Fibroblast of the aortic adventitia (primary cell): ENCODE measurements around the gene GPRIN2. TPM values are rescaled to one million over a fixed set of nuclear protein-coding genes. Genes with fewer than 3 reads are reported as not detected.
A peak's percentile ranks its signal among the peaks of the same experiment; 100 is the strongest.
"Not testable (repeated sequence)": the region's sequence is repeated elsewhere in the genome, so short reads cannot be mapped to it uniquely, and the experiment has no call there.

Experiments used
- DNase-seq: peaks from one replicate; pipeline ENCODE4 v3.0.0-alpha.2; 2010; ENCODE audit warnings: low read depth
- H3K4me3 ChIP-seq: 2 replicates; pipeline ENCODE4 v1.5.1; 2011; ENCODE audit warnings: low read depth, mild to moderate bottlenecking, control low read depth, low read length, moderate library complexity
- CTCF ChIP-seq: IDR thresholded peaks from 2 replicates; pipeline ENCODE4 v1.5.1; 2011; ENCODE audit warnings: mild to moderate bottlenecking, low read length, control low read depth, inconsistent platforms; ENCODE audit not compliant: insufficient read depth
- total RNA-seq: library from RNA; depleted of rRNA; stranded (reverse); fragments of >200 nt; gene quantifications from 2 replicates; pipeline ENCODE4 v1.2.3, GENCODE V29; 2012; ENCODE audit warnings: low replicate concordance

Gene GPRIN2
- total RNA-seq, 1 donor, result not detected

- TF ChIP-seq CTCF, result no peak
- DNase-seq, result no peak
- H3K4me3 ChIP-seq, result no peak overlapping the region
Measured at GRCh38 chr10:46536171-46536570, 20.3 kb downstream of the GPRIN2 start.

DNA sequence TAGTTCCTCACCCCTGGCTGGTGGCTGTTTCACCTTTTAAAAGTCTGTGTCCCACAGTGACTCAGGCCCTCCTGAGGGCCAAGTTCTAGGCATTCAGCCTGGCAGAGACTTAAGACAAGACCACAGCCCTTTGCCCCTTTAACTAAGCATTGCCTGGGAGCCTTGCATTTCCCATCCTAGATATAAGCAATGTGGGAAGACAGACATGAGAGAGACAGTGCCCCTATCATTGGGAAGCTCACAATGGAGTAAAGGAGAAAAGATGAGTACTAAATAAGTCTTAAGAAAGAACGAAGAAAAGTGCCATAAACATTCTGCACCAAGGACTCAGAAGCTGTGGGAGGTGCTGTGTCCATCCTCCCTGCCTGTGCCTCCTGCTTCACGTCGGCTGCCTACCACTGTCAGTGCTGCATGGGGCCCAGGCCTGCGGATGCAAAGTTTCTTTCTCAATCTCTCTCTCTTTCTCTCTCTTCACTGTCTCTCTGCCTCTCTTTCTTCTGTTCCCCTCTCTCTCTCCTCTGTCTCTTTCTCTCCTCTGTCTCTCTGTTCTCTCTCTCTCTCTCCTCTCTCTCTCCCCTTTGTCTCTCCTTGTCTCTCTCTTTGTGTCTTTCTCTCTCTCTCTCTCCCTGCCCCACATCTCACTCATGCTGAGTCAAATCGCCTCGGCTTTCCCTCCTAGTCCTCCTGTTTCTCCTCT is 21.5 kb downstream of the GPRIN2 start:
- no peak overlapping the region for H3K4me3 ChIP-seq
- DNase-seq, result no peak
- no peak for TF ChIP-seq CTCF

DNA sequence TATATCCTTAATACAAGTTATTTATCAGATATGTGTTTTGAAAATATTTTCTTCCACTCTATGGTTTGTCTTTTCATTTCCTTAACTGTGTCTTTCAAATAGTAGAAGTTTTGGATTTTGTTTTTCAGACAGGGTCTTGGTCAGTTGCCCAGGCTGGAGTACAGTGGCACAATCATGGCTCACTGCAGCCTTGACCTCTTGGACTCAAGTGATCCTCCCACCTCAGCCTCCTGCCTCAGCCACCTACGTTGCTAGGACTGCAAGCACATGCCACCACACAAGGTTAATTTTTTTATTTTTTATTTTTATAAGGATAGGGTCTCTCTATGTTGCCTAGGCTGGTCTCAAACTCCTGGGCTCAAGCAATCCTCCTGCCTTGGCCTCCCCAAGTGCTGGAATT is 24.2 kb downstream of the GPRIN2 start:
- not testable (repeated sequence) for H3K4me3 ChIP-seq, DNase-seq

DNA sequence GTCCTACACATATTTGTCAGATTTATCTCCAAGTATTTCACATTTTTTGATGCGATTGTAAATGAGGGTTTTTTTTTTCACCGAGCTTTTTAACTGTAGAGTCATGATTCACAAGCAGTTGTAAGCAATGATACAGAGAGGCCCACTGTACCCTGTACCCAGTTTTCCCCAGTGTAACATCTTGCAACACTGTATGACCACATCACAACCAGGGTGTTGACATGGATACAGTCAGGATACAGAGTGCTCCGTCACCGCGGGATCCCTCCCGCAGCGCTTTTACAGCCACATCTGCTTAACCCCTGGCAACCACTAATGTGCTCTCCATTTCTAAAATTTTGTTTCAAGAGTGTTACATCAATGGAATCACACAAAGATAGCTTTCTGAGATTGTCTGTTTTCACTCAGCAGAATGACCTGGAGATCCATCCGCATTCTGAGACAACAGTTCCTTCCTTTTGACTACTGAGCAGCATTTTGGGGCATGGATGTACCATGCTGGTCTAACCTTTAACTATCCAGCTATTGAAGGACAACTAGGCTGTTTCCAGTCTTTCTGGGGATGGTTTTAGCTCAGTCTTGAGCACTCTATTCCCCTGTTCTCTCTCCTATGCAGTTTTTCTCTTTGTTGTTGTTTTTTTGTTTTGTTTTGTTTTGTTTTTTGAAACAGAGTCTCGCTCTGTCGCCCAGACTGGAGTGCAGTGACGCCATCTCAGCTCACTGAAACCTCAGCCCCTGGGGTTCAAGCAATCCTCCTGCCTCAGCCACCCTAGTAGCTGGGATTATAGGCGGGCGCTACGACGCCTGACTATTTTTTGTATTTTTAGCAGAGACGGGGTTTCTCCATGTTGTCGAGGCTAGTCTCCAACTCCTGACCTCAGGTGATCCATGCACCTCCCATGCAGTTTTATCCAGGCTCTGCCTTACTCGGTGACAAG is 25.9 kb downstream of the GPRIN2 start:
- TF ChIP-seq CTCF, result no peak
- DNase-seq, result peak; percentile 73
- no peak overlapping the region for H3K4me3 ChIP-seq

DNA sequence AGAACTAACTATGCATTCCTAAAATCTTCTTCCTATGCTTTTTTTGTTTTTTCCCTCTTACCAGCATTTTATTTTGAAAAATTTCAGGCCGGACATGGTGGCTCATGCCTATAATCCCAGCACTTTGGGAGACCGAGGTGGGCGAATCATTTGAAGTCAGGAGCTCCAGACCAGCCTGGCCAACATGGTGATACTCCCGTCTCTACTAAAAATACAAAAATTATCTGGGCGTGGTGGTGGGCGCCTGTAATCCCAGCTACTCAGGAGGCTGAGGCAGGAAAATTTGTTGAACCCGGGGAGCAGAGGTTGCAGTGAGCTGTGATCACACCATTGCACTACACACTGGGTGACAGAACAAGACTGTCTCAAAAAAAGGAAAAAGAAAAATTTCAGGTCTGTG is 26.7 kb downstream of the GPRIN2 start:
- not testable (repeated sequence) for DNase-seq, H3K4me3 ChIP-seq

DNA sequence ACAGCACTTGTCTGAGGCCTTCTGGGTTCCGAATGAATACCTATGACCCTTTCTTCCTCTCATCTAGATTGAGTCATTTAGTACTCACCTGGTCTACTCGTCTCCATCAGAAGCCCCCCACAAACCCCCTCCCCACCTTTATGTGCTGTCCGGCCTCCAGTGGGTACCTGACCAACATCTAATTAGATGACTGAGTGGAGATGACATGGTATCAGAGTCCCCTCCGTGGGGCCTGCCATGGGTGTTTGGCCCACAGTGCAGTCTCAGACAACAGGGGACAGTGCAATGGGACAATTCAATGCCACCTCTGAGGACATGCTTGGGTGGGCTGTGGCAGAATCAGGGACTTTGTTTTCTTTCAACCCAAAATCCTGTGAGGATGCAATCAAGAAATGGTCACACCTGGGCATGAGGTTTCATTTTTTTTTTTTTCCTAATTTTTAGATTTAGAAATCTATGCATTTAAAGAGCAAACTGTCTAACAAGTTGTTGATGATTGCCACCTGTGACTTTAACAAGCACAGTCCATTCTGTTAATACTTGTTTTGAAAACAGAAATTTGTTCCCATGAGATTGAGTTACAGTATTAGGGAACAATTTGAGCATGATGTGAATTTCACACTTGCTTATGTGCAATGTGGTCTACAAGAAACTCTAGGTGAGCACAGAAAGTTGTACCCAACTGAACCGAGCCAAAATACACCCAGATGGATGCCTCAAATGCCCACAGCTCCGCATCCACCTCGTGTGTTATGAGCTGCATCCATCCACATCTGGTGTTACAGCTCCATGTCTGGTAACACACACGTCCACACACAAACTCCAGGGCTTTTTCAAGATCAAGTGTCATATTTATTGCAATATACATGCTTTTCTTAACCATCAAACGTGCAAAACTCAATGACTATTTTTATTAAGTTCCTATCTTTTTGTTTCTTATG is 27.5 kb downstream of the GPRIN2 start:
- H3K4me3 ChIP-seq, result no peak overlapping the region
- no peak for TF ChIP-seq CTCF
- no peak for DNase-seq

- DNase-seq, result no peak
- no peak for TF ChIP-seq CTCF
Measured at GRCh38 chr10:46528171-46528671, 28.2 kb downstream of the GPRIN2 start.

More at GRCh38 chr10:46528171-46528671, 28.2 kb downstream of the GPRIN2 start:
- no peak overlapping the region for H3K4me3 ChIP-seq
